ENCODE measurements around the gene SYNDIG1L. TPM values are rescaled to one million over a fixed set of nuclear protein-coding genes. Genes with fewer than 3 reads are reported as not detected.

The SYNDIG1L gene
- total RNA-seq, 1 experiment from 2014 or later, result not detected

DNA sequence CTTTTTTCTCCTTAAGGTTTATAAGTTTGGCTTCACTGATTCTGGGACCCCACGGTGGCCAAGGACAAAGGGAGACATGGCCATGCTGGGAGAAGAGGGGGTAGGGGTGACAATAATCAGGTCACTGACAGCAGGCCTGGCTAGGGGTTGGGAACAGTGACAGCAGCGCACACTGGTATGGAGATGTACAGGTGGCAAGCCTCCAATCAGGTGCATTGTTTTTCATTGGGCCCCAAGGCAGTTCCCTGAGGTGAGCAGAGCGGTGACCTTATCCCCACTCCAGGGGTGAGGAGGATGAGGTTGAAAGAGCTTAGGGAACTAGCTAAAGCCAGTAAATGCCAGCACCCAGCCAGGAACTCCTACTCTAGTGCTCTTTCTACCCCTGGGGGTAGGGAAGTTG lies 1.4 kb downstream of the SYNDIG1L start:
- no TSS peak for BruUV-seq (replicated peaks)

GRCh38 chr14:74423246-74423645 lies 2.8 kb downstream of the SYNDIG1L start:
- ATAC-seq (no peak), DNase-seq (no peak)
- H4K20me1 ChIP-seq (ENCODE audit: low read length), result no peaks in the 10 kb centered on the region
- no TSS peak for BruUV-seq (replicated peaks)
- no peaks in the 10 kb centered on the region for H3F3A ChIP-seq (ENCODE audit: low read length, unreplicated experiment)
- H3K4me3 ChIP-seq (ENCODE audit: low read length), result no peak overlapping the region
- peaks cover 72% of the 10 kb centered on the region for H3K27me3 ChIP-seq (ENCODE audit: low read length)
- H3K27ac ChIP-seq (ENCODE audit: low read length), result no peak overlapping the region
- ChIA-PET CTCF (no interaction called here), POLR2A (ENCODE audit: unreplicated experiment) (no interaction called here)
- TF ChIP-seq CTCF (conservative IDR thresholded peaks at IDR 0.05; ENCODE audit: low read depth, low read length) (no peak), EZH2 (IDR thresholded peaks at IDR 0.05; ENCODE audit: low read length, unreplicated experiment) (no peak), EZH2phosphoT487 (IDR thresholded peaks at IDR 0.05; ENCODE audit: borderline replicate concordance, low read length) (no peak)
- H3K9me2 ChIP-seq (replicated peaks; ENCODE audit: low read length), result no peaks in the 10 kb centered on the region
- no peak overlapping the region for H2AFZ ChIP-seq (ENCODE audit: low read length)
- H3K4me2 ChIP-seq (ENCODE audit: low read length), result no peak overlapping the region
- no peaks in the 10 kb centered on the region for H3K9me3 ChIP-seq (ENCODE audit: low read length)
- no peaks in the 10 kb centered on the region for H3K36me3 ChIP-seq (ENCODE audit: low read depth, low read length)
- H3K4me1 ChIP-seq (ENCODE audit: insufficient read depth, low read length), result no peaks in the 10 kb centered on the region
- H3K79me2 ChIP-seq (ENCODE audit: low read length), result no peaks in the 10 kb centered on the region
- intact Hi-C loops (cut with micrococcal nuclease), result no loop called here
- H3K9ac ChIP-seq (ENCODE audit: low read length), result no peak overlapping the region

More for the DNA sequence above, 1.4 kb downstream of the SYNDIG1L start:
- no peaks in the 10 kb centered on the region for H4K20me1 ChIP-seq (ENCODE audit: low read length)
- intact Hi-C loops (cut with micrococcal nuclease), result no loop called here
- no peak overlapping the region for H3K4me3 ChIP-seq (ENCODE audit: low read length)
- no peaks in the 10 kb centered on the region for H3K36me3 ChIP-seq (ENCODE audit: low read depth, low read length)
- H3K27ac ChIP-seq (ENCODE audit: low read length), result no peak overlapping the region
- no peaks in the 10 kb centered on the region for H3K4me1 ChIP-seq (ENCODE audit: insufficient read depth, low read length)
- H3K9me3 ChIP-seq (ENCODE audit: low read length), result no peaks in the 10 kb centered on the region
- no peak for TF ChIP-seq EZH2 (IDR thresholded peaks at IDR 0.05; ENCODE audit: low read length, unreplicated experiment)
- no peak overlapping the region for H3K9ac ChIP-seq (ENCODE audit: low read length)
- ATAC-seq (no peak), DNase-seq (no peak)
- H3K9me2 ChIP-seq (replicated peaks; ENCODE audit: low read length), result no peaks in the 10 kb centered on the region
- ChIA-PET POLR2A (ENCODE audit: unreplicated experiment) (no interaction called here), CTCF (no interaction called here)
- H3K27me3 ChIP-seq (ENCODE audit: low read length), result peaks cover 66% of the 10 kb centered on the region
- H3K79me2 ChIP-seq (ENCODE audit: low read length), result no peaks in the 10 kb centered on the region
- no peak overlapping the region for H3K4me2 ChIP-seq (ENCODE audit: low read length)
- H2AFZ ChIP-seq (ENCODE audit: low read length), result no peak overlapping the region
- H3F3A ChIP-seq (ENCODE audit: low read length, unreplicated experiment), result no peaks in the 10 kb centered on the region

DNA sequence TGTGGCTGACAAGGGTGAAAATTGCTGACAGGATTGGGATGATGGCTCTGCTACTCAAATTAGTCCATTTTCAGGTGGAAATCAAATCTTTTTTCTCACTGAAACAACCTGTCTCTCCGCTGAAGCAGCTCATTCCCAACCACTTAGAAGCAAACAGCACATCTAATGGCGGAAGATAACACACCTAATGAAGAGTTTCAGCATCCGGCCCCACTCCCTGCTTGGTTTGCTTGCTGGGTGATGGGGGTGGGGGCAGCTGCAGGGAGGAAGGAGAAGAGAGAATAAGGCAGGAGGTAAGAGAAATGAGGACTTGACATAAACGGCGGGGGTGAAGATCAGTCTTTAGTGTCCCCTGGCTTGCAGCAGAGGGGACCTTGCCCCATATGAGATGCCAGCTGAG lies 4.0 kb downstream of the SYNDIG1L start:
- Histone ChIP-seq H3K4me1 (ENCODE audit: insufficient read depth, low read length) (no peaks in the 10 kb centered on the region), H3K4me3 (ENCODE audit: low read length) (no peak overlapping the region), H4K20me1 (ENCODE audit: low read length) (no peaks in the 10 kb centered on the region), H2AFZ (ENCODE audit: low read length) (no peak overlapping the region), H3K9ac (ENCODE audit: low read length) (no peak overlapping the region), H3K36me3 (ENCODE audit: low read depth, low read length) (no peaks in the 10 kb centered on the region), H3K9me2 (replicated peaks; ENCODE audit: low read length) (no peaks in the 10 kb centered on the region), H3K4me2 (ENCODE audit: low read length) (no peak overlapping the region), H3K27me3 (ENCODE audit: low read length) (peaks cover 85% of the 10 kb centered on the region), H3K9me3 (ENCODE audit: low read length) (no peaks in the 10 kb centered on the region), H3K79me2 (ENCODE audit: low read length) (no peaks in the 10 kb centered on the region), H3F3A (ENCODE audit: low read length, unreplicated experiment) (no peaks in the 10 kb centered on the region), H3K27ac (ENCODE audit: low read length) (no peak overlapping the region)
- ATAC-seq, result no peak
- TF ChIP-seq EZH2phosphoT487 (IDR thresholded peaks at IDR 0.05; ENCODE audit: borderline replicate concordance, low read length), result no peak
- TF ChIP-seq EZH2 (IDR thresholded peaks at IDR 0.05; ENCODE audit: low read length, unreplicated experiment), result no peak
- no peak for TF ChIP-seq CTCF (conservative IDR thresholded peaks at IDR 0.05; ENCODE audit: low read depth, low read length)
- POLR2A ChIA-PET (ENCODE audit: unreplicated experiment), result no interaction called here
- CTCF ChIA-PET, result no interaction called here
- intact Hi-C loops (cut with micrococcal nuclease), result no loop called here
- BruUV-seq (replicated peaks), result no TSS peak
- no peak for DNase-seq
